Trophoblast cell (in vitro differentiated cells and primary cell): ENCODE data around the gene R3HCC1L.
"Not testable (repeated sequence)": the region's sequence is repeated elsewhere in the genome, so short reads cannot be mapped to it uniquely, and the experiment has no call there.

Experiments used
- DNase-seq, 2 donors: peaks; one replicate each; pipeline ENCODE4 v3.0.0-alpha.2; 2016
- H2AFZ ChIP-seq: 2 replicates; pipeline ENCODE4 v1.6.1; 2013; ENCODE audit warnings: low read length, moderate library complexity, mild to moderate bottlenecking; ENCODE audit not compliant: insufficient read depth, poor library complexity
- H2AK5ac ChIP-seq: 2 replicates; pipeline ENCODE4 v1.6.1; 2013; ENCODE audit warnings: mild to moderate bottlenecking, low read length
- H2BK120ac ChIP-seq: 2 replicates; pipeline ENCODE4 v1.6.1; 2013; ENCODE audit warnings: low read length, mild to moderate bottlenecking, moderate library complexity; ENCODE audit not compliant: insufficient read depth, poor library complexity
- H2BK12ac ChIP-seq: 2 replicates; pipeline ENCODE4 v1.6.1; 2013; ENCODE audit warnings: mild to moderate bottlenecking, low read length, moderate library complexity
- H2BK5ac ChIP-seq: 2 replicates; pipeline ENCODE4 v1.6.1; 2013; ENCODE audit warnings: low read length, low read depth, moderate library complexity, mild to moderate bottlenecking; ENCODE audit not compliant: poor library complexity
- H3K14ac ChIP-seq: 2 replicates; pipeline ENCODE4 v1.6.1; 2013; ENCODE audit warnings: mild to moderate bottlenecking, low read length
- H3K18ac ChIP-seq: 2 replicates; pipeline ENCODE4 v1.6.1; 2013; ENCODE audit warnings: mild to moderate bottlenecking, low read length
- H3K23ac ChIP-seq: 2 replicates; pipeline ENCODE4 v1.6.1; 2013; ENCODE audit warnings: low read length
- H3K27ac ChIP-seq: 2 replicates; pipeline ENCODE4 v1.5.1; 2013; ENCODE audit warnings: low read depth, mild to moderate bottlenecking, inconsistent platforms, low read length, moderate library complexity
- H3K27me3 ChIP-seq: 2 replicates; pipeline ENCODE4 v1.6.1; 2013; ENCODE audit warnings: inconsistent platforms, mild to moderate bottlenecking, low read length, moderate library complexity; ENCODE audit not compliant: insufficient read depth
- H3K36me3 ChIP-seq, 2 experiments: 1 replicate in 1 of 2; 2 replicates in 1 of 2; pipeline ENCODE4 v1.6.1; 2013; ENCODE audit warnings: low read length in 2 of 2, mild to moderate bottlenecking in 2 of 2, moderate library complexity in 1 of 2; ENCODE audit not compliant: insufficient read depth in 2 of 2, control insufficient read depth in 1 of 2
- H3K4ac ChIP-seq: 2 replicates; pipeline ENCODE4 v1.6.1; 2013; ENCODE audit warnings: low read depth, mild to moderate bottlenecking, low read length, moderate library complexity
- H3K4me1 ChIP-seq, 2 experiments: 1 replicate in 1 of 2; 2 replicates in 1 of 2; pipeline ENCODE4 v1.6.1; 2013; ENCODE audit warnings: low read length in 2 of 2, mild to moderate bottlenecking in 2 of 2, moderate library complexity in 1 of 2; ENCODE audit not compliant: insufficient read depth in 2 of 2, control insufficient read depth in 1 of 2
- H3K4me2 ChIP-seq: 2 replicates; pipeline ENCODE4 v1.6.1; 2013; ENCODE audit warnings: inconsistent platforms, mild to moderate bottlenecking, low read length, moderate library complexity
- H3K4me3 ChIP-seq: 2 replicates; pipeline ENCODE4 v1.5.1; 2013; ENCODE audit warnings: mild to moderate bottlenecking, low read depth, low read length, inconsistent platforms
- H3K79me1 ChIP-seq: one replicate; pipeline ENCODE4 v1.6.1; 2013; ENCODE audit warnings: low read length
- H3K79me2 ChIP-seq: 2 replicates; pipeline ENCODE4 v1.6.1; 2013; ENCODE audit warnings: low read length, mild to moderate bottlenecking; ENCODE audit not compliant: control insufficient read depth, insufficient read depth, poor library complexity
- H3K9ac ChIP-seq: 2 replicates; pipeline ENCODE4 v1.6.1; 2013; ENCODE audit warnings: mild to moderate bottlenecking, low read length
- H3K9me3 ChIP-seq: 2 replicates; pipeline ENCODE4 v1.6.1; 2013; ENCODE audit warnings: low read depth, mild to moderate bottlenecking, control low read depth, inconsistent platforms, low read length; ENCODE audit not compliant: insufficient read depth
- H4K12ac ChIP-seq: 2 replicates; pipeline ENCODE4 v1.6.1; 2013; ENCODE audit warnings: low read depth, mild to moderate bottlenecking, low read length, moderate library complexity
- H4K8ac ChIP-seq: 2 replicates; pipeline ENCODE4 v1.6.1; 2013; ENCODE audit warnings: low read depth, mild to moderate bottlenecking, low read length, moderate library complexity
- H4K91ac ChIP-seq: one replicate; pipeline ENCODE4 v1.6.1; 2013; ENCODE audit warnings: low read depth, mild to moderate bottlenecking, low read length, moderate library complexity
- WGBS: extraction: QIAGEN DNeasy Blood & Tissue Kit; methylation state at CpG from one replicate; pipeline ENCODE4 v1.1.7; 2013; ENCODE audit warnings: missing lambda C conversion rate; ENCODE audit not compliant: insufficient read length, insufficient coverage; ENCODE audit errors: extremely low coverage; 5-methylcytosine and 5-hydroxymethylcytosine counted together

R3HCC1L gene

GRCh38 chr10:98227713-98228112 is 93.3 kb downstream of the R3HCC1L start:
- not testable (repeated sequence) for H3K79me2 ChIP-seq, H2BK5ac ChIP-seq, H3K23ac ChIP-seq, H3K36me3 ChIP-seq, H3K9me3 ChIP-seq, H3K4me3 ChIP-seq, H4K91ac ChIP-seq, H3K79me1 ChIP-seq, H3K27ac ChIP-seq, H4K12ac ChIP-seq, H2AK5ac ChIP-seq, DNase-seq, H4K8ac ChIP-seq, H2AFZ ChIP-seq, H3K4me2 ChIP-seq, H3K4ac ChIP-seq, H3K14ac ChIP-seq, H3K27me3 ChIP-seq, H3K9ac ChIP-seq, H3K18ac ChIP-seq, H2BK12ac ChIP-seq, H3K4me1 ChIP-seq, H2BK120ac ChIP-seq
- WGBS, result no CpG with 5 or more reads among the region's 3 CpGs

DNA sequence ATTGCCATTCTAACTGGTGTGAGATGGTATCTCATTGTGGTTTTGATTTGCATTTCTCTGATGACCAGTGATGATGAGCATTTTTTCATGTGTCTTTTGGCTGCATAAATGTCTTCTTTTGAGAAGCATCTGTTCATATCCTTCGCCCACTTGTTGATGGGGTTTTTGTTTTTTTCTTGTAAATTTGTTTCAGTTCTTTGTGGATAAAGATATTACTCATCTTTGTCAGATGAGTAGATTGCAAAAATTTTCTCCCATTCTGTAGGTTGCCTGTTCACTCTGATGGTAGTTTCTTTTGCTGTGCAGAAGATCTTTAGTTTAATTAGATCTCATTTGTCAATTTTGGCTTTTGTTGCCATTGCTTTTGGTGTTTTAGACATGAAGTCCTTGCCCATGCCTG is 93.8 kb downstream of the R3HCC1L start:
- H3K27me3 ChIP-seq, result not testable (repeated sequence)

GRCh38 chr10:98231417-98231816 is 97.0 kb downstream of the R3HCC1L start:
- DNase-seq, result no peak
- H3K4me1 ChIP-seq, result no peaks in the 10 kb centered on the region
- no CpG with 5 or more reads among the region's 4 CpGs for WGBS
- no peak overlapping the region for H2AFZ ChIP-seq
- H2BK120ac ChIP-seq, result no peak overlapping the region
- H2AK5ac ChIP-seq, result no peak overlapping the region
- peaks cover 2 to 4% of the 10 kb centered on the region in 2 experiments for H3K36me3 ChIP-seq
- H3K79me2 ChIP-seq, result no peaks in the 10 kb centered on the region
- no peak overlapping the region for H3K4me3 ChIP-seq
- H4K8ac ChIP-seq, result no peak overlapping the region
- H3K79me1 ChIP-seq, result no peaks in the 10 kb centered on the region
- H3K4ac ChIP-seq, result no peak overlapping the region
- H3K9ac ChIP-seq, result no peak overlapping the region
- H2BK12ac ChIP-seq, result no peak overlapping the region
- H4K12ac ChIP-seq, result no peak overlapping the region
- H3K27me3 ChIP-seq, result no peaks in the 10 kb centered on the region
- no peak overlapping the region for H3K27ac ChIP-seq
- H3K9me3 ChIP-seq, result no peaks in the 10 kb centered on the region
- no peak overlapping the region for H3K4me2 ChIP-seq
- no peak overlapping the region for H2BK5ac ChIP-seq
- no peak overlapping the region for H3K23ac ChIP-seq
- no peak overlapping the region for H3K14ac ChIP-seq
- H3K18ac ChIP-seq, result no peak overlapping the region
- H4K91ac ChIP-seq, result no peak overlapping the region

More for the DNA sequence above, 93.8 kb downstream of the R3HCC1L start:
- not testable (repeated sequence) for H3K79me2 ChIP-seq, H4K91ac ChIP-seq, H3K9ac ChIP-seq, H3K4me3 ChIP-seq, H3K79me1 ChIP-seq, H2BK120ac ChIP-seq, H2AFZ ChIP-seq, H3K27ac ChIP-seq, H4K12ac ChIP-seq, H3K23ac ChIP-seq, DNase-seq, H3K4ac ChIP-seq, H3K4me1 ChIP-seq, H3K4me2 ChIP-seq, H2AK5ac ChIP-seq, H2BK12ac ChIP-seq, H3K36me3 ChIP-seq, H3K9me3 ChIP-seq, H4K8ac ChIP-seq, H2BK5ac ChIP-seq, H3K18ac ChIP-seq, H3K14ac ChIP-seq
- no CpG with 5 or more reads among the region's 1 CpG for WGBS

- Histone ChIP-seq H3K4me2 (no peak overlapping the region), H4K8ac (no peak overlapping the region), H4K91ac (no peak overlapping the region), H2BK120ac (no peak overlapping the region), H3K4me3 (no peak overlapping the region), H2BK5ac (no peak overlapping the region), H3K4me1 (no peaks in the 10 kb centered on the region), H4K12ac (no peak overlapping the region), H2BK12ac (no peak overlapping the region), H3K27ac (no peak overlapping the region), H3K14ac (no peak overlapping the region), H3K9me3 (no peaks in the 10 kb centered on the region), H2AFZ (no peak overlapping the region), H3K36me3 (peaks cover 6 to 8% of the 10 kb centered on the region in 2 experiments), H3K4ac (no peak overlapping the region), H2AK5ac (no peak overlapping the region), H3K79me1 (no peaks in the 10 kb centered on the region), H3K27me3 (no peaks in the 10 kb centered on the region), H3K18ac (no peak overlapping the region), H3K79me2 (no peaks in the 10 kb centered on the region), H3K9ac (no peak overlapping the region), H3K23ac (no peak overlapping the region)
- WGBS, result no CpG with 5 or more reads among the region's 5 CpGs
- no peak for DNase-seq
These were observed 101.4 kb downstream of the R3HCC1L start for GRCh38 chr10:98235846-98236245.
